Cardiac muscle cell (in vitro differentiated cells and primary cell): ENCODE data around the gene TSTD2. TPM values are rescaled to one million over a fixed set of nuclear protein-coding genes. Genes with fewer than 3 reads are reported as not detected.

Source experiments
- DNase-seq, 2 donors: peaks; one replicate each; pipeline versions ENCODE4 v3.0.0 to v3.0.0-alpha.2; 2010 to 2017; ENCODE audit warnings: low read depth in 1 of 2, low spot score in 1 of 2
- H3K27ac ChIP-seq: fragments of 200-600 bp; sonication (generic); 2 replicates; pipeline ENCODE4 v1.5.1; 2016
- H3K27me3 ChIP-seq: fragments of 200-600 bp; sonication (generic); 2 replicates; pipeline ENCODE4 v1.6.0; 2016; ENCODE audit warnings: control low read depth
- H3K36me3 ChIP-seq: fragments of 200-600 bp; sonication (generic); 2 replicates; pipeline ENCODE4 v1.5.1; 2016; ENCODE audit warnings: control low read depth
- H3K4me1 ChIP-seq: fragments of 200-600 bp; sonication (generic); 2 replicates; pipeline ENCODE4 v1.8.1; 2017; ENCODE audit warnings: low read depth, mild to moderate bottlenecking, mixed run types
- H3K4me3 ChIP-seq: fragments of 200-600 bp; sonication (generic); 2 replicates; pipeline ENCODE4 v1.5.1; 2016; ENCODE audit warnings: mild to moderate bottlenecking
- H3K9me3 ChIP-seq: fragments of 200-600 bp; sonication (generic); 2 replicates; pipeline ENCODE4 v1.5.1; 2017; ENCODE audit warnings: low read depth, mild to moderate bottlenecking, control low read depth
- polyA plus RNA-seq: library from polyadenylated mRNA; unstranded; fragments of >200 nt; fragmentation: Nextera tagmentation; extraction: Ambion mirVana; gene quantifications from 2 replicates; pipeline ENCODE4 v1.2.1, GENCODE V29; 2016
- total RNA-seq: library from RNA; depleted of rRNA; stranded (reverse); fragments of >200 nt; gene quantifications from 2 replicates; pipeline ENCODE4 v1.2.3, GENCODE V29; 2016
- TF ChIP-seq, protein P1 (sequence below): IDR thresholded peaks from 2 replicates; pipeline ENCODE4 v1.5.1; 2012; ENCODE audit warnings: low read depth, mild to moderate bottlenecking, low read length

TSTD2 gene
- total and polyA plus RNA-seq, 2 experiments from 2014 or later = 17.2 to 25.9 TPM

DNA sequence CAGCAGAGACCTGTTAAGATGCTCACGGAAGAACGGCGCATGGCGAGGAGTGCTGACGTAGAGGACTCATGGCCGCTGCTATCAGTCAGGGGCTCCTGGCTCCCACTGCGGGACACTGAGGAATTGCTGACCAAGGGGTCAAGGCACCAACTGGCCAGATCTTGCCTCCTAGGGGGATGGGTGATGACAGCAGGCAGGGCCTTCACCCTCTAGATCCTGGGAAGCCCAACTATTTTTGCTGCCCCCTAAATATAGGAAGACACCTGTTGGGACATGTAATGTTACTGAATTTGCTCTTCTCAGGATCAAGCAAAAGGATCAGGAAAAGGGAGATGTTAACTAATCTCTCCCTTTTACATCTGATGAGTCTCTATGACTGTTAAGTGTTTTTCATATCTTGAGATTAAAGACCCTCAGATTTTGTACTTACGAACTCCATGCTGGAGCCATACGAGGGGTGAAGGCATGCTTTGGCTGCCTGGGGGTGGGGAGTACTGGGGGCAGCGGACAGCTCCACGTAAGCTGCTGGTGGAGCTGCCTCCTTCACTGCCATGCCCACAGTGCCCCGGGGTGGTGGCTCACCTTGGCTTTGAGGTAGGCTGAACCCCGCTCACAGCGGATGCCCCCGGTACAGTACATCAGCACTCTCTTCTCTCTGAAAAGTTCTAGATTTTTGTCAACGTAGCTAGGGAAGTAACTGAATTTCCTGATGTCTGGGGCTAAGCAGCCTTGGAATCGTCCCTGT lies 28.1 kb downstream of the TSTD2 start:
- TF ChIP-seq, protein P1, sequence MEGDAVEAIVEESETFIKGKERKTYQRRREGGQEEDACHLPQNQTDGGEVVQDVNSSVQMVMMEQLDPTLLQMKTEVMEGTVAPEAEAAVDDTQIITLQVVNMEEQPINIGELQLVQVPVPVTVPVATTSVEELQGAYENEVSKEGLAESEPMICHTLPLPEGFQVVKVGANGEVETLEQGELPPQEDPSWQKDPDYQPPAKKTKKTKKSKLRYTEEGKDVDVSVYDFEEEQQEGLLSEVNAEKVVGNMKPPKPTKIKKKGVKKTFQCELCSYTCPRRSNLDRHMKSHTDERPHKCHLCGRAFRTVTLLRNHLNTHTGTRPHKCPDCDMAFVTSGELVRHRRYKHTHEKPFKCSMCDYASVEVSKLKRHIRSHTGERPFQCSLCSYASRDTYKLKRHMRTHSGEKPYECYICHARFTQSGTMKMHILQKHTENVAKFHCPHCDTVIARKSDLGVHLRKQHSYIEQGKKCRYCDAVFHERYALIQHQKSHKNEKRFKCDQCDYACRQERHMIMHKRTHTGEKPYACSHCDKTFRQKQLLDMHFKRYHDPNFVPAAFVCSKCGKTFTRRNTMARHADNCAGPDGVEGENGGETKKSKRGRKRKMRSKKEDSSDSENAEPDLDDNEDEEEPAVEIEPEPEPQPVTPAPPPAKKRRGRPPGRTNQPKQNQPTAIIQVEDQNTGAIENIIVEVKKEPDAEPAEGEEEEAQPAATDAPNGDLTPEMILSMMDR = no peak
- Histone ChIP-seq H3K4me3 (no peak overlapping the region), H3K9me3 (no peaks in the 10 kb centered on the region), H3K27me3 (no peaks in the 10 kb centered on the region), H3K4me1 (peaks cover 22% of the 10 kb centered on the region), H3K36me3 (peaks cover 38% of the 10 kb centered on the region), H3K27ac (peak overlapping the region; percentile 74)
- DNase-seq = no peak

DNA sequence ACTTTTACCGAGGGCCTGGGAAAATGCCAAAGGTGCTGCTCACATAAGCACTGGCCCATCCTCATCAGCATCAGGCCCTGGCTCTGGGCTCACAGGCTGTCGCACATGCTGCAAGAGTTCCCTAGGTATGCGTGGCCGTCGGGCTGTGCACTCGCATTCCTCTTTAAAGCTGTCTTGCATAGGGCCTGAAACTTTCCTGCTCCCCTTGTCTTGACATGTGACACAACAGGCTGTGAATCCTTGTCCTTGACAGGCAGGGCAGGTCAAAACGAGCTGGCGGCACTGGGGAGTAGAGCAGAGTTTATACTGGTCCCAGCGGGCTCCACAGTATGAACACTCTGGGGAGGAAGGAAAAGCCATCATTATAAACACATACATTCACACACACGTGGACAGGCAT lies 30.7 kb downstream of the TSTD2 start:
- TF ChIP-seq, protein P1 = no peak
- Histone ChIP-seq H3K27me3 (no peaks in the 10 kb centered on the region), H3K4me3 (no peak overlapping the region), H3K27ac (peak overlapping the region; percentile 80), H3K9me3 (no peaks in the 10 kb centered on the region), H3K4me1 (peaks cover 38% of the 10 kb centered on the region), H3K36me3 (peaks cover 37% of the 10 kb centered on the region)
- DNase-seq = peak in 1 of 2 donors; percentile 63

- Histone ChIP-seq H3K9me3 (no peaks in the 10 kb centered on the region), H3K36me3 (peaks cover 42% of the 10 kb centered on the region), H3K4me1 (peaks cover 38% of the 10 kb centered on the region)
These were observed 31.8 kb downstream of the TSTD2 start for GRCh38 chr9:97601228-97601898.

GRCh38 chr9:97600531-97601227 lies 32.5 kb downstream of the TSTD2 start:
- H3K9me3 ChIP-seq = no peaks in the 10 kb centered on the region
- TF ChIP-seq, protein P1 = no peak
- H3K27me3 ChIP-seq = no peaks in the 10 kb centered on the region
- peaks cover 41% of the 10 kb centered on the region for H3K36me3 ChIP-seq
- peak overlapping the region; percentile 86 for H3K27ac ChIP-seq
- H3K4me3 ChIP-seq = no peak overlapping the region
- DNase-seq = peak in 1 of 2 donors; percentile 65
- peaks cover 38% of the 10 kb centered on the region for H3K4me1 ChIP-seq

More at GRCh38 chr9:97601228-97601898, 31.8 kb downstream of the TSTD2 start:
- TF ChIP-seq, protein P1 = no peak
- Histone ChIP-seq H3K27ac (peak overlapping the region; percentile 80), H3K4me3 (no peak overlapping the region), H3K27me3 (no peaks in the 10 kb centered on the region)
- DNase-seq = no peak

DNA sequence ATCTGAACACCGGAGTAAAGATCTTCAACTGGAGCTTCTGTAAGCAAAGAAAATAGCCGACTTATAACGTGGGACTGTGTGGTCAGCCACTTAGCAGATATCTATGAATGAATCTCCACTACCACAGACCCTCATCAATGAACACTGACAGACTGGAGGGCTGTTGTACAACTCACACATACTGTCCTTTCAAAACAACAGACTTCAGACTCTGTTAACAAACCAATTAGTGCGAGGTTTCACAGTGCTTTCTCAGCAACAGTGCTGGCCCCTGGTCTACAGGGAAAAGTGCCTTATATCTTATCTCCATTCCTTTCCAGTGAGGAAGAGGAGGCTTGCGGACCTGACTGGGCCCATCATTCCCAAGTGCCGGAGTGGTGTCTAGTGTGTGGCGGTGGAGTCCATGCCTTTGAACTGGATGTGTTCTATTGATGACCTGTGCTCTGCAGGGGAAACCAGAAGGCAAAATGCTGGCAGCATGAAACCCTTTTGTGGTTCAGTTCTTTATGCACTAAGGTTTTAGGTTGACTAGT lies 33.8 kb downstream of the TSTD2 start:
- H3K27me3 ChIP-seq = no peaks in the 10 kb centered on the region
- no peak overlapping the region for H3K4me3 ChIP-seq
- H3K27ac ChIP-seq = peak overlapping the region; percentile 86
- TF ChIP-seq, protein P1 = no peak
- DNase-seq = peak in 1 of 2 donors; percentile 2
- H3K4me1 ChIP-seq = peaks cover 40% of the 10 kb centered on the region
- no peaks in the 10 kb centered on the region for H3K9me3 ChIP-seq
- H3K36me3 ChIP-seq = peaks cover 36% of the 10 kb centered on the region
